Heart right ventricle (tissue), 16 donors: ENCODE measurements around the gene PNPLA6. TPM values are rescaled to one million over a fixed set of nuclear protein-coding genes. Genes with fewer than 3 reads are reported as not detected.

ENCODE experiments used
- ATAC-seq, 8 donors: fragments of 200-7000 bp; cut with Tn5 transposase; one replicate each; pipeline ENCODE4 v1.9.1; 2020; ENCODE audit warnings: mild to moderate bottlenecking in 8 of 8, moderate library complexity in 8 of 8, moderate number of reproducible peaks in 1 of 8
- DNase-seq, 2 donors: peaks; one replicate each; pipeline ENCODE4 v3.0.0-alpha.2; 2020
- H3K27ac ChIP-seq, 10 donors: fragments of 200-600 bp; sonication (generic) in 2 of 10; one replicate each; pipeline versions ENCODE4 v1.5.0 to v1.8.0; 2020 to 2022; ENCODE audit warnings: mild to moderate bottlenecking in 3 of 10
- H3K27me3 ChIP-seq, 7 donors: fragments of 200-600 bp; one replicate each; pipeline ENCODE4 v1.8.0; 2021 to 2022; ENCODE audit warnings: mild to moderate bottlenecking in 2 of 7
- H3K36me3 ChIP-seq, 9 donors: fragments of 200-600 bp; sonication (generic) in 1 of 9; one replicate each; pipeline versions ENCODE4 v1.5.0 to v1.8.0; 2020 to 2022; ENCODE audit warnings: mild to moderate bottlenecking in 2 of 9
- H3K4me1 ChIP-seq, 9 donors: fragments of 200-600 bp; sonication (generic) in 1 of 9; one replicate each; pipeline versions ENCODE4 v1.5.0 to v1.8.0; 2020 to 2022; ENCODE audit warnings: mild to moderate bottlenecking in 4 of 9
- H3K4me3 ChIP-seq, 10 donors: fragments of 200-600 bp; sonication (generic) in 2 of 10; one replicate each; pipeline versions ENCODE4 v1.5.0 to v1.8.0; 2020 to 2022; ENCODE audit warnings: mild to moderate bottlenecking in 7 of 10, moderate library complexity in 2 of 10
- H3K9me3 ChIP-seq, 11 donors: fragments of 200-600 bp in 10 of 11; sonication (generic) in 2 of 11; one replicate each; pipeline versions ENCODE4 v1.5.0 to v1.8.0; 2013 to 2022; ENCODE audit warnings: mild to moderate bottlenecking in 2 of 11, control low read depth in 1 of 11, moderate library complexity in 1 of 11
- WGBS, 2 donors: extraction: QIAGEN DNeasy Blood & Tissue Kit; methylation state at CpG; one replicate each; pipeline ENCODE4 v1.1.7; 2013; ENCODE audit warnings: inconsistent platforms in 1 of 2; 5-methylcytosine and 5-hydroxymethylcytosine counted together
- intact Hi-C, 10 donors: fragments of 100-400 bp; cut with DNase I; formaldehyde crosslinking; loops; one replicate each; pipeline versions ENCODE4 v1.11.1 to v1.14.2; 2022
- polyA plus RNA-seq, 2 donors: library from polyadenylated mRNA; stranded (reverse); fragments of 200-250 nt; gene quantifications; one replicate each; pipeline ENCODE4 v1.2.3, GENCODE V29; 2013
- total RNA-seq, 10 donors: library from RNA; stranded (reverse); fragmentation: NEBNext Ultra II Directional in 3 of 10; extraction: Animal tissue kit (Norgen Biotek cat#: 25700) in 3 of 10; gene quantifications; one replicate each; pipeline versions ENCODE4 v1.2.1 to v1.2.4, GENCODE V29; 2021 to 2023
- TF ChIP-seq, protein P1 (sequence below), 9 donors: fragments of 200-600 bp; sonication (generic) in 2 of 9; IDR thresholded peaks; one replicate each; pipeline versions ENCODE4 v1.5.0 to v1.8.0; 2021 to 2022; ENCODE audit warnings: antibody characterized with exemption in 9 of 9, mild to moderate bottlenecking in 5 of 9, moderate library complexity in 1 of 9
- donor health status: Arrhythmogenic right ventricular cardiomyopathy.
- donor health status: ischemic (EF 13 %, LVEDD 7.1; RV severe dilation, severe dysfunction).
- donor health status: healthy with polysubstance abuse.
- donor health status: DM: no; HTN: yes; CAD: no.
- donor health status: DM: no; HTN: no; CAD: no.
- donor health status: ischemic (EF 25% LVEDD 6.9; RV normal size, moderate dysfunction).
- donor health status: ischemic (EF 25% LVEDD 5.7; RV mildly dilated, moderate dysfunction).
- donor health status: healthy.
- donor health status: DM: yes; HTN: yes; CAD: no.
- donor health status: Ischemic cardiomyopathy.
- donor health status: ischemic (EF 35%, LVEDD 5.7; RV mildly dilated, moderate dysfunction).
- donor health status: nonischemic (EF 11% LVEDD 7.7; RV severe dilation, severe dysfunction).
- donor health status: DM: yes; HTN: yes; CAD: no.
- donor health status: PGD.
- donor health status: ischemic (EF 29% LVEDD 5.4; RV normal size, mild dysfunction).
- donor health status: nonischemic (EF 23%, LVEDD 6.1; RV moderate dilation, normal function).

The PNPLA6 gene
- total and polyA plus RNA-seq, 12 donors: 33.9 to 73.8 (median 41.6) TPM

DNA sequence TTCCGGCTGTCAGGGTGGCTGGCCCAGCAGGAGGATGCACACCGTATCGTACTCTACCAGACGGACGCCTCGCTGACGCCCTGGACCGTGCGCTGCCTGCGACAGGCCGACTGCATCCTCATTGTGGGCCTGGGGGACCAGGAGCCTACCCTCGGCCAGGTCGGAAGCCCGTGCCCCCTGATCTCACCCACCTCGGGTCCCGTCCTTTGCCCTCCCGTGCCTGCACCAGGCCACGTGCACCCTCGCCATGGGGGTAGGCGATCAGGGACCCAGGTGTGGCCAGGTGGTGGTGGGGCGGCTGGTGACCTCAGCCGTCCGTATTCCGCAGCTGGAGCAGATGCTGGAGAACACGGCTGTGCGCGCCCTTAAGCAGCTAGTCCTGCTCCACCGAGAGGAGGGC lies 19.0 kb downstream of the PNPLA6 start:
- H3K27me3 ChIP-seq: no peaks in the 10 kb centered on the region
- TF ChIP-seq, protein P1, sequence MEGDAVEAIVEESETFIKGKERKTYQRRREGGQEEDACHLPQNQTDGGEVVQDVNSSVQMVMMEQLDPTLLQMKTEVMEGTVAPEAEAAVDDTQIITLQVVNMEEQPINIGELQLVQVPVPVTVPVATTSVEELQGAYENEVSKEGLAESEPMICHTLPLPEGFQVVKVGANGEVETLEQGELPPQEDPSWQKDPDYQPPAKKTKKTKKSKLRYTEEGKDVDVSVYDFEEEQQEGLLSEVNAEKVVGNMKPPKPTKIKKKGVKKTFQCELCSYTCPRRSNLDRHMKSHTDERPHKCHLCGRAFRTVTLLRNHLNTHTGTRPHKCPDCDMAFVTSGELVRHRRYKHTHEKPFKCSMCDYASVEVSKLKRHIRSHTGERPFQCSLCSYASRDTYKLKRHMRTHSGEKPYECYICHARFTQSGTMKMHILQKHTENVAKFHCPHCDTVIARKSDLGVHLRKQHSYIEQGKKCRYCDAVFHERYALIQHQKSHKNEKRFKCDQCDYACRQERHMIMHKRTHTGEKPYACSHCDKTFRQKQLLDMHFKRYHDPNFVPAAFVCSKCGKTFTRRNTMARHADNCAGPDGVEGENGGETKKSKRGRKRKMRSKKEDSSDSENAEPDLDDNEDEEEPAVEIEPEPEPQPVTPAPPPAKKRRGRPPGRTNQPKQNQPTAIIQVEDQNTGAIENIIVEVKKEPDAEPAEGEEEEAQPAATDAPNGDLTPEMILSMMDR (IDR thresholded peaks at IDR 0.05): no peak
- WGBS, 2 donors: 90% methylated on average over 28 of the region's 28 CpGs
- intact Hi-C loops: no loop called here
- DNase-seq: no peak
- ATAC-seq: no peak
- peaks cover 0 to 6% (median 0%) of the 10 kb centered on the region in 9 donors for H3K4me1 ChIP-seq
- H3K4me3 ChIP-seq: no peak overlapping the region
- no peak overlapping the region for H3K27ac ChIP-seq
- H3K36me3 ChIP-seq: peaks cover 0 to 95% (median 47%) of the 10 kb centered on the region in 9 donors
- no peaks in the 10 kb centered on the region for H3K9me3 ChIP-seq

DNA sequence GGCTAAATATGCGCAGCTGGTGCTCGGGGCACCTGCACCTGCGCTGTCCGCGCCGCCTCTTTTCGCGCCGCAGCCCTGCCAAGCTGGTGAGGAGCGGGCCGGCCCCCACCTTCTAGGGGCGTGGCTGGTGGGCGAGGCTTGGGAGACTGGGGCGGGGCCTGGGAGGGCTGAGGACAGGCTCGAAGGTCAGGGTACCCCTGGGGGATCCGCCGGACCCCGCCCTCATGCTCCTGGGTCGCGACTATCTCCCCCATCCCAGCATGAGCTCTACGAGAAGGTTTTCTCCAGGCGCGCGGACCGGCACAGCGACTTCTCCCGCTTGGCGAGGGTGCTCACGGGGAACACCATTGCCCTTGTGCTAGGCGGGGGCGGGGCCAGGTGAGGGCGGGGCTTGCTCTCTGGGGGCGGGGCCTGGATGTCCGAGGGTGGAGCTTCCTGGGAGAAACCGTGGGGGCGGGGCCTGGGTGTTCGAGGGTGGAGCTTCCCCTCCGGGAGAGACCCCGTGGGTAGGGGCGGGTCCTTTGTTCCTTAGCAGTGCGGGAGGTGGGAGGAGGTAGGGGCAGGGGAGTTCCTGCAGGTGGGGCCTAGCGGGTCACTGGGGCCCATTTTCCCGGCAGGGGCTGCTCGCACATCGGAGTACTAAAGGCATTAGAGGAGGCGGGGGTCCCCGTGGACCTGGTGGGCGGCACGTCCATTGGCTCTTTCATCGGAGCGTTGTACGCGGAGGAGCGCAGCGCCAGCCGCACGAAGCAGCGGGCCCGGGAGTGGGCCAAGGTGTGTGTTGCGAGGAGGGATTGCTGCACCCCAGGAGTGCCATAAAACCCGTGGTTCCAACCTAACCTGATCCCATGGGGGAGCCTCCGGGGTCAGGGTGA lies 19.7 kb downstream of the PNPLA6 start:
- H3K27me3 ChIP-seq: no peaks in the 10 kb centered on the region
- peaks cover 0 to 6% (median 0%) of the 10 kb centered on the region in 9 donors for H3K4me1 ChIP-seq
- no peaks in the 10 kb centered on the region for H3K9me3 ChIP-seq
- intact Hi-C loops: no loop called here
- no peak overlapping the region for H3K4me3 ChIP-seq
- TF ChIP-seq, protein P1 (IDR thresholded peaks at IDR 0.05): no peak
- DNase-seq (no peak), ATAC-seq (no peak)
- H3K36me3 ChIP-seq: peaks cover 0 to 95% (median 46%) of the 10 kb centered on the region in 9 donors
- 69 to 74% methylated on average over 62 of the region's 62 CpGs for WGBS, 2 donors
- no peak overlapping the region for H3K27ac ChIP-seq

DNA sequence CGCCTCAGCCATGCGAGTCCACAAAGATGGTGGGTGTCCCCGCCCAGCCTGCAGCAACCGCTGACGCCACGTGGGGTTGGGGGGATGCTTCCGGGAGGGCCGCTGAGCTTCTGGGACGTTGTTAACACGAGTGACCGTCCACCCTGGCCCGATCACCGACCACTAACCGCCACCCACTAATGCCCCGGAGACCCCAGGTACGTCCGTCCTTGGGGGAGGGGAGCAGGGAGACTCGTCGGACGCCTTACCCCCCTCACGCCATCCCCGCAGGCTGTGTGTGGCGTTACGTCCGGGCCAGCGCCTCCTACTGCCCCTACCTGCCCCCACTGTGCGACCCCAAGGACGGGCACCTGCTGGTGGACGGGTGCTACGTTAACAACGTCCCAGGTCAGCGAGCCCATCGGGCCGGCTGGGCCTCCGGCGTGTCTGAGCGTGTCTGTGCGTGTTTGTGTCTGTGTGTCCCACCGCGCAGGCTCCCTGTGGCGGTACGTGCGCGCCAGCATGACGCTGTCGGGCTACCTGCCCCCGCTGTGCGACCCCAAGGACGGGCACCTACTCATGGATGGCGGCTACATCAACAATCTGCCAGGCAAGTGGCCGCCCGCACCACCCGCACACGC lies 21.3 kb downstream of the PNPLA6 start:
- WGBS, 2 donors: 96 to 97% methylated on average over 54 of the region's 54 CpGs
- TF ChIP-seq, protein P1 (IDR thresholded peaks at IDR 0.05): no peak
- Histone ChIP-seq H3K27me3 (no peaks in the 10 kb centered on the region), H3K36me3 (peaks cover 0 to 97% (median 52%) of the 10 kb centered on the region in 9 donors), H3K4me1 (peaks cover 0 to under 1% (median 0%) of the 10 kb centered on the region in 9 donors), H3K27ac (no peak overlapping the region), H3K4me3 (no peak overlapping the region), H3K9me3 (no peaks in the 10 kb centered on the region)
- no peak for ATAC-seq
- no peak for DNase-seq
- intact Hi-C loops: no loop called here

DNA sequence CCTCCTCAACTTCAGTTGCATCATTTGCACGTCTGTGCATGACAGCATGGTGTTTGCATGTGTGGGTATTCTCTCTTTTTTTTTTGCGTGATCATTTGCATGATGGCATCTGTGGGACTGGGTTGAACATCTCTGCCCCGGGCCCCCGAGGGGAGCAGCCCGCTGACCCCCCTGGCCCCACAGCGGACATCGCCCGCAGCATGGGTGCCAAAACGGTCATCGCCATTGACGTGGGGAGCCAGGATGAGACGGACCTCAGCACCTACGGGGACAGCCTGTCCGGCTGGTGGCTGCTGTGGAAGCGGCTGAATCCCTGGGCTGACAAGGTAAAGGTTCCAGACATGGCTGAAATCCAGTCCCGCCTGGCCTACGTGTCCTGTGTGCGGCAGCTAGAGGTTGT lies 23.1 kb downstream of the PNPLA6 start:
- intact Hi-C loops: no loop called here
- DNase-seq (no peak), ATAC-seq (no peak)
- Histone ChIP-seq H3K36me3 (peaks cover 0 to 89% (median 52%) of the 10 kb centered on the region in 9 donors), H3K27ac (no peak overlapping the region), H3K9me3 (no peaks in the 10 kb centered on the region), H3K4me3 (no peak overlapping the region), H3K27me3 (no peaks in the 10 kb centered on the region), H3K4me1 (no peaks in the 10 kb centered on the region)
- TF ChIP-seq, protein P1 (IDR thresholded peaks at IDR 0.05): no peak
- 91 to 95% methylated on average over 18 of the region's 18 CpGs for WGBS, 2 donors
